Measurements from ENCODE around the gene NR1H3.

DNA sequence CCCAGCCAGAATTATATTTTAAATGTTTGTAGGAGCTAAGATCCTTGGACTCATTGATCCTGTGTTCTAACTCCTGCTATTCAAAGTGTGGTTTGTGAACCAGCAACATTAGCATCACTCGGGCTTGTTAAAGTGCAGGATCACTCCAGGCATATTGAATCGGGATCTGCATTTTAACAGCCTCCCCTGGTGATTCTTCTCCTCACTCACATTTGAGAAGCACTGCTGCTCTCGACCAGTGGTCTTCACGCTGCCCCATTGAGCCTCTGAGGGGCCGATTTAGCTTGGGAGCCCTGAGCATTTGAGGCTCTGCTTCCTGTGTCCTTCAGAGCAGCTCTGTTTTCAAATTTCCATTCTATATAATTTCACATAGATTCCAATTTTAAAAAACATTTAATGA lies 23.1 kb downstream of the NR1H3 start:
- TF ChIP-seq POLR2AphosphoS5 (IDR thresholded peaks at IDR 0.05) = no peak
- TF ChIP-seq EP300 (IDR thresholded peaks at IDR 0.05) = no peak
